ENCODE data around the gene CHCHD2.
"Not testable (repeated sequence)": the region's sequence is repeated elsewhere in the genome, so short reads cannot be mapped to it uniquely, and the experiment has no call there.

Gene CHCHD2

DNA sequence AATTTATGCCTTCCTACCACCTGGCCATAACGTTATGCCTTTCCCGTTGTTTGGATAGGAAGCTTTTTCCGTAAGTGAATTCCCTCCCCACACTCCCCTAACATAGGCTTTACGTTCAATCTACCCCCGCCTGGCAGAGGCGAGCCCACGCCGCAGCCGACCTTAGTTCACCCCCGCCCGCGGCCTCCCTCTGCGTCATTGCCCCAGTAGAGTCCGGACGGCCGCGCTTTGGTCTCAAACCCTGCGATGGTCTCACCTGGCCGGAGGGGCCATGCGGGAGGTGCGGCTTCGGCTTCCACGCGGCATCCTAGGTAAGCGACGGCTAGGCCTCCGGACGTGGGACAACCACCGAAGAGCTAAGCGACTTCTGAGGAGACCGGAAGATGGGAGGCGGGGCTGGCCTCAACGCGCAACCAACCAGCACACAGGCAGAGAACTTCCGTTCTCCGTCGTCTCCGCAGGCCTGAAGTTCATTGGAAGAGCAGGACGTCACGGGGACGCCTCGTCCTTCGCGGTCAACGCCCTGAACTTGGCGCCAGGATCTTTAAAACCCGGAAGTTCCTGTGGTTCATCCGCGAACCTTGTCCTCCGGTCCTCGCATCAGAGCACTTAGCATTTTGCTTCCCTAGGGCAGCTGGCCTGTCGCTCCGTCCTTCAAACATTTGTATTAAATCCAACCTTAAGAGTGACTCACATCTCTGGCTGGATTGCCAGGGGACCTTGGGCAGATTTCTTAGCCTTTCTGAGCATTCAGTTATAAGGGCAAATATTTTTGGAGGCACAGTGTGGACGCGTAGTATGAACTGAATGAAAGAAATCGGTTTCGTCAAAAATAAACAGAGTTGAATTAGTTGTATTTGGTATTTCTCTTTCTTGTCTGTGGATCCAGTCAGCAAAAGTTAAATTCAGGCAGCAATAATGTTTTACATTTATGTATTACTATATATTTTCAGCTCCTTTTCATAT lies at the start of gene CHCHD2:
Gene CHCHD2 (minus strand): TSS at position 369 of the 966 bp plus-strand sequence. CDS start 63 bp downstream, at position 306.
- peak; percentile 96 for DNase-seq

GRCh38 chr7:56131062-56131461 lies 24.8 kb upstream of the CHCHD2 start:
- not testable (repeated sequence) for DNase-seq

DNA sequence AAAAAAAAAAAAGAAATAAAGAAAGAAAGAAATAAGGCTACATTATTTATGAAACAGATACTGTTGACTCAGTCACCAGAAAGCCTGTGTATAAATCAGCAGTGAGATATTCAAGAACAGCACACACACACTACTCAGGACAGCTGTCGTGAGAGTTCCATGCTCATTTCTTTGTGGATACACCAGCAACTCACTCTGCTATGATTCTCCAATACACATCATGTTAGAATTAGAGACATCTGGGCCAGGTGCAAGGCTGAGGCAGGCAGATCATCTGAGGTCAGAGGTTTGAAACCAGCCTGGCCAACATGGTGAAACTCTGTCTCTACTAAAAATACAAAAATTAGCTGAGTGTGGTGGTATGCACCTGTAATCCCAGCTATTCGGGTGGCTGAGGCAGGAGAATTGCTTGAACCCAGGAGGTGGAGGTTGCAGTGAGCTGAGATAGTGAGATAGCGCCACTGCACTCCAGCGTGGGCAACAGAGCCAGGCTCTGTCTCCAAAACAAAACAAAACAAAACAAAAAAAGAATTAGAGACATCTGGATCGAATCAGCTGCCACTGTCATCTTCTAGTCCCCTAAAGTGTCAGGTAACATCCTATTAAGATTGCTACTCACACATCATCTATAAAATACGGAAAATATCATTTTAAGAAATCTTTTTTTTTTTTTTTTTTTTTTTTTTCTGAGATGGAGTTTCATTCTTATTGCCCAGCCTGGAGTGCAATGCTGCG lies 21.1 kb upstream of the CHCHD2 start:
- DNase-seq: no peak

DNA sequence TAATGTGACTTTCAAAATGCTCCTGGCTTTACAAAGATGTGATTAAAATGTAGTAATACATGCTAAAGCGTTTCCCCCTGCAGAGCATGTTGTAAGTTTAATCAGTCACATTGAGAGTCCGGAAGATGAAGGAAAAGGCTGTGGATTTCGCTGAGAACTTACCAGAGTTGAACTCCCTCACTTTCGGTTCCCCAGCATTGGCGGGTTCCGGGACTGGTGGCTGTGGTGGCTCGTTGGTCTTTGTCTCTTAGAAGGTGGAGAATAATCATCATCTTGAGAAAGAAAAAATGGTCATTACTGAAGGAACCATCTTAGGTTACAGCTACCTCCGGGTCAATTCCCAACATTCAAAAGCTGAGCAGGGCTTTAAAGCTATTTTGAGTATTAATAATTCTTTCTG lies 19.6 kb upstream of the CHCHD2 start:
- no peak for DNase-seq

DNA sequence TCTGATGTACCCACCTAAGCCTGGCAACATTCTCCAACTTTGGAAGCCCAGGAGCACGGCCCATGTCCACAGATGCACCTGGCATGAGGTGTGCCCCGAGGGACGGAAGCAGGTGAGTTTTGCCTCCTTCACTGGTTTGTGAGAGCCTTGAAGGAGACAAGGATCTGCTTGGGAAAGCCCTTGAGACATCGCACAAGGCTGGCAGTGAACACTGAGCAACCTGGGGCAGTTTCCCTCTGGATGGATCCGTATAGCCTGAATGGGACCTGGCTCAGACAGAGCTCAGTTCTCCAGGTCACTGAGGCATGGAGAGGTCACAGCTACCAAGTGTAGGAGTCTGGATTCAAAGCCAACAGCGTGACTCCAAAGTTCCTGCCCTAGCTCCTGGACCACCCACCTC lies 18.7 kb upstream of the CHCHD2 start:
- no peak for DNase-seq

- no peak for DNase-seq
Observed at GRCh38 chr7:56121440-56121839, 15.2 kb upstream of the CHCHD2 start.

- no peak for DNase-seq
Observed at GRCh38 chr7:56115852-56116538, 9.7 kb upstream of the CHCHD2 start, which contains the start of gene NUPR2. NUPR2 (minus strand) TSS chr7:56116417; CDS start chr7:56116314, 103 bp downstream.

DNA sequence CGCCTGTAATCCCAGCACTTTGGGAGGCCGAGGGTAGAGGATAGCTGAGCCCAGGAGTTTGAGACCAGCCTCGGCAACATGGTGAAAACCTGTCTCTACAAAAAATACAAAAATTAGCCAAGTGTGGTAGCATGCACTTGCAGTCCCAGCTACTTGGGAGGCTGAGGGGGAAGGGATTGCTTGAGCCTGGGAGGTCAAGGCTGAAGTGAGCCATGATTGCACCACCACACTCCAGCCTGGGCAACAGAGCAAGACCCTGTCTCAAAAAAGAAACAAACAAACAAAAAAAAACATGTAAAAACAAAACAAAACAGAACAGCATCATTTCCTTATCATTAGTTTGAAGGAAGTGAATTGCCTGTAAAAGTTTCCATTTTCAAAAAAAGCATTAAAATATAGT lies 6.0 kb upstream of the CHCHD2 start:
- not testable (repeated sequence) for DNase-seq

GRCh38 chr7:56110611-56111010 lies 4.3 kb upstream of the CHCHD2 start:
- no peak for DNase-seq

DNA sequence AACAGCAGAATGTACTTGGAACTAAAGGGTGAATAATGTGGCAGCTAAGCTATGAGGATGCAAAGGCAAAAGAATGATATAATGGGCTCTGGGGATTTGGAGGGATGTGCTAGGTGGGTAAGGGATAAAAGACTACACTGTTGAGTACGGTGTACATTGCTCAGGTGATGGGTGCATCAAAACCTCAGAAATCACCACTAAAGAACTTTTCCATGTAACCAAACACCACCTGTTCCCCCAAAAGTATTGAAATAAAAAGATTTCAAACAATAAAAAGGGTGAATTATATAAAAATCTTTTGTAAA lies 1.6 kb upstream of the CHCHD2 start:
- no peak for DNase-seq

GRCh38 chr7:56105508-56105907 lies 768 bp downstream of the CHCHD2 start:
- peak; percentile 39 for DNase-seq

- not testable (repeated sequence) for DNase-seq
Observed at GRCh38 chr7:56104138-56104537, 2.1 kb downstream of the CHCHD2 start.

DNA sequence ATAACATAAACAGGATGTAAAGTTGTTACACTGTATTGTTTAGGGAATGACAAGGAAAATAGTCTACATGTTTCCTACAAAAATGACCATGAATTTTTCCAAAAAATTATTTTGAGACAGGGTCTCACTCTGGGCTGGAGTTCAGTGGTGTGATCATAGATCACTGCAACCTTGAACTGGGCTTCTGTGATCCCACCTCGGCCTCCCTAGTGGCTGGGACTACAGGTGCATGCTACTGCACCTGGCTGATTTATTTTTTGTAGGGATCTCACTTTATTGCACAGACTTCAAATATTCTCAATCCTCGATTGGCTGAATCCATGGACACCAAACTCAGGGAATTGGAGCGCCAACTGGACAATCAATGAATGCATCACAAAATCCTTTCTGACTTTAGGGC lies 6.6 kb downstream of the CHCHD2 start:
- DNase-seq: no peak

DNA sequence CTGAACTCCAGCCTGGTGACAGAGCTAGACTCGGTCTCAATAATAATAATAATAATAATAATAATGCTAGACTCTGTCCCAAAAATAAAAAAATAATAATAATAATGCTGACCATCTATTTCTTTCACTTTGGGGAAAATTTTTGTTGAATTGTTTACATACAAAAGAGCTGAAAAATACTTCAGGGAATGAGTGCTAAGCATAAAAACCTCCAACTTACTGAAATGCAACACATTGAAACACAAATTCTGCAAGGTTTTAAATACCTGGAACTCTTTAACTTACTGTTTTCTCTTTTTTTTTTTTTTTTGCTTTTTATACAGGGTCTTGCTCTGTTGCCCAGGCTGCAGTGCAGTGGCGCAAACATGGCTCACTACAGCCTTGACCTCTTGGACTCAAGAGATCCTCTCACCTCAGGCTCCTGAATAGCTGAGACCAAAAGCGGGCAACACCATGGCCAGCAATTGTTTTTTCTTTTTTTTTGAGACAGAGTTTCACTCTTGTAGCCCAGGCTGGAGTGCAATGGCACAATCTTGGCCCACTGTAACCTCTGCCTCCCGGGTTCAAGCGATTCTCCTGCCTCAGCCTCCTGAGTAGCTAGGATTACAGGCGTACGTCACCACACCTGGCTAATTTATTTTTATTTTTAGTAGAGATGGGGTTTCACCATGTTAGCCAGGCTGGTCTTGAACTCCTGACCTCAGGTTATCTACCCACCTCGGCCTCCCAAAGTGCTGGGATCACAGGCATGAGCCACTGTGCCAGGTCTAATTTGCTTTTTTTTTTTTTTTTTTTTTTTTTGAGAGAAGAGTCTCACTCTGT lies 7.9 kb downstream of the CHCHD2 start:
- not testable (repeated sequence) for DNase-seq

- DNase-seq: no peak
Observed at GRCh38 chr7:56097700-56098099, 8.6 kb downstream of the CHCHD2 start.

- DNase-seq: no peak
Observed at GRCh38 chr7:56092789-56093531, 13.3 kb downstream of the CHCHD2 start, which contains the start of gene PHKG1. PHKG1 (minus strand) TSS chr7:56092952; CDS start chr7:56088941, 4,011 bp downstream.

DNA sequence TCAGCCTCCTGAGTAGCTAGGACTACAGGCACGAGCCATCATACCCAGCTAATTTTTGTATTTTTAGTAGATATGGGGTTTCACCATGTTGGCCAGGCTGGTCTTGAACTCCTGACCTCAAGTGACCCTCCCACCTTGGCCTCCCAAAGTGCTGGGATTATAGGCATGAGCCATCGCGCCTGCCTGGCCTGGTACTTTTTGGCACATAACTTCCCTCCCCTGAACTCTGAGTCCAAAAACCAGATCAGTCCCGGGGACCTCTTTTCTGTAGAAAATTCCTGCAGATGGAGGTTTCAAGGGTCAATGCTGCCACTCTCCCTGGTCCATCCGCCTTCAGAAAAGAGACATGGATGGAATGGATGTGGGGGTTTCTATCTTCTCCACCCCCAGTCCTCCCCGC lies 13.9 kb downstream of the CHCHD2 start:
- DNase-seq: not testable (repeated sequence)

- DNase-seq: no peak
Observed at GRCh38 chr7:56091591-56091990, 14.7 kb downstream of the CHCHD2 start.

DNA sequence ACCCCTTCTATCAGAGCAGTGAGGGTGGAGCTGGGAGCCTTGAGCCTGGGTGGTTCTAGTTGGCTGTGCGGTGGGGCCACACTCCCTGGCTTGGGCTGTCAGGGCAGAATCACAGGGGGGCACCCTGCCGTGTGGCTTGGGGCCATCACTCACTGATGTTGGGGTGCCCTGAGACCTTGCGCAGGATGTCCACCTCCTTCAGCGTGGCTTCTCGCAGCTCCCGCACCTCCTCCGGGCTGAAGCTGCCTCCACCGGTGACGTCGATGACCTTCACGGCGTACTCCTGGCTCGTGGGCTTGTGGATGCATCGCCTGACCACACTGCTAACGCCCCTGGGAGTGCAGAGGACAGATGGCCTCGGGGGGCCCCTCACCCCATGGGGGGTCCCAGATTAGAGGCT lies 18.8 kb downstream of the CHCHD2 start:
- DNase-seq: no peak

DNA sequence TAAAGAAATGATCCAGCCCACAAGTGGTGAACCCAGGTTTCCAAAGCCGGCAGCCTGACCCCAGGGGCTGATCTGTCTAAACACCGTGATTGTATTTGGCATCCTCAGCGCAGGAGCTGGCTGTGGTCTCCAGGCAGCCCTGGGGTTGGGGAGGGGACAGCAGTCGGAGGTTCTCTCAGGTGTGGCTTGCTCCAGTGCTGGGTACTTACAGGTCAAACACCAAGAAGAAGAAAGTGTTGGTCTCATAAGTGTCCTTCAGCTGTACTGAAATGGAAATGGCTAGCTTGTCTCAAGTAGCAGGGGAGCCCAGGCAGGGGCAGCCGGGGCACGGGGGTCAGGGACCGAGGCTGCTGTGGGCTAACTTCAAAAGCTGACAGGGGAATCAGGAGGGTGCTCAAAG lies 19.5 kb downstream of the CHCHD2 start:
- no peak for DNase-seq

DNA sequence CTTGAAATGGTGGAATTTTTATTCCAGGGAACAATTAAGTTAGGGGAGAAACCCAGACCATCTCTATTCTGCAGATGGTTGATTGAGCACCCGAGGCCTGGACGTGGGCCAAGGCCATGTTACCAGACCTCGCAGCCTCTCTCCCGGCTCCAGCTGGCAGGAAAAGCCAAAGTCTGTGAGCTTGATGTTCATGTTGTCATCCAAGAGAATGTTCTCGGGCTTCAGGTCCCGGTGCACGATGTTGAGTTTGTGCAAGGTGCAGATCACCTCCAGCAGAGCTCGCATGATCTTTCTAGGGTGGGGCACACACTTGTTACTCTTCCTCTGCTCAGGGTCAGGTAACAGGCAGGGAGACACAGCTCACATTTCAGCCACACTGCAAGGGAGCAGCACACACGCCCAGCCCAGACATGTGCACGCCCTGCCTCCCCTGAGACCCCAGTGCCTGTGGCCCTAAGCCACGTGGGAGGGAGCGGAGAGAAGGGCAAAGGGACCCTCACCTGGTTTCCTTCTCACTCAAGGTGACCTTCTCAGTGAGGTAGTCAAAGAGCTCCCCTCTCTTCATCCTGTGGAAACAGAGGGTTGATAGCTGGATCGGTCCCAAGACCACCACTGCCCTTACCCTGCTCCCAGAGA lies 23.0 kb downstream of the CHCHD2 start:
- no peak for DNase-seq

Data from CD4-positive, alpha-beta T cell treated with Interleukin-4 for 4 hours (primary cell).